Measurements from ENCODE around the gene JADE3. TPM values are rescaled to one million over a fixed set of nuclear protein-coding genes. Genes with fewer than 3 reads are reported as not detected.

Gene JADE3
- total RNA-seq, 1 experiment from 2014 or later = 17.0 TPM

GRCh38 chrX:46957297-46957696 is 45.1 kb downstream of the JADE3 start:
- Mint-ChIP-seq H3K4me3 (ENCODE audit: low read depth, unreplicated experiment) (no peak overlapping the region), H3K4me1 (ENCODE audit: low read depth, unreplicated experiment) (peaks cover 25% of the 10 kb centered on the region), H3K27me3 (ENCODE audit: unreplicated experiment) (no peaks in the 10 kb centered on the region), H3K36me3 (ENCODE audit: insufficient read depth, unreplicated experiment) (no peaks in the 10 kb centered on the region), H3K9me3 (ENCODE audit: low read depth, unreplicated experiment) (no peaks in the 10 kb centered on the region), H3K27ac (ENCODE audit: unreplicated experiment) (no peak overlapping the region)
- CTCF ChIA-PET = no interaction called here
- no TSS peak for BruUV-seq (replicated peaks)
- intact Hi-C loops (cut with micrococcal nuclease; ENCODE audit: unreplicated experiment) = no loop called here
- peak; percentile 20 for DNase-seq
- TF ChIP-seq, protein P1, sequence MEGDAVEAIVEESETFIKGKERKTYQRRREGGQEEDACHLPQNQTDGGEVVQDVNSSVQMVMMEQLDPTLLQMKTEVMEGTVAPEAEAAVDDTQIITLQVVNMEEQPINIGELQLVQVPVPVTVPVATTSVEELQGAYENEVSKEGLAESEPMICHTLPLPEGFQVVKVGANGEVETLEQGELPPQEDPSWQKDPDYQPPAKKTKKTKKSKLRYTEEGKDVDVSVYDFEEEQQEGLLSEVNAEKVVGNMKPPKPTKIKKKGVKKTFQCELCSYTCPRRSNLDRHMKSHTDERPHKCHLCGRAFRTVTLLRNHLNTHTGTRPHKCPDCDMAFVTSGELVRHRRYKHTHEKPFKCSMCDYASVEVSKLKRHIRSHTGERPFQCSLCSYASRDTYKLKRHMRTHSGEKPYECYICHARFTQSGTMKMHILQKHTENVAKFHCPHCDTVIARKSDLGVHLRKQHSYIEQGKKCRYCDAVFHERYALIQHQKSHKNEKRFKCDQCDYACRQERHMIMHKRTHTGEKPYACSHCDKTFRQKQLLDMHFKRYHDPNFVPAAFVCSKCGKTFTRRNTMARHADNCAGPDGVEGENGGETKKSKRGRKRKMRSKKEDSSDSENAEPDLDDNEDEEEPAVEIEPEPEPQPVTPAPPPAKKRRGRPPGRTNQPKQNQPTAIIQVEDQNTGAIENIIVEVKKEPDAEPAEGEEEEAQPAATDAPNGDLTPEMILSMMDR (IDR thresholded peaks at IDR 0.05; ENCODE audit: unreplicated experiment) = no peak

DNA sequence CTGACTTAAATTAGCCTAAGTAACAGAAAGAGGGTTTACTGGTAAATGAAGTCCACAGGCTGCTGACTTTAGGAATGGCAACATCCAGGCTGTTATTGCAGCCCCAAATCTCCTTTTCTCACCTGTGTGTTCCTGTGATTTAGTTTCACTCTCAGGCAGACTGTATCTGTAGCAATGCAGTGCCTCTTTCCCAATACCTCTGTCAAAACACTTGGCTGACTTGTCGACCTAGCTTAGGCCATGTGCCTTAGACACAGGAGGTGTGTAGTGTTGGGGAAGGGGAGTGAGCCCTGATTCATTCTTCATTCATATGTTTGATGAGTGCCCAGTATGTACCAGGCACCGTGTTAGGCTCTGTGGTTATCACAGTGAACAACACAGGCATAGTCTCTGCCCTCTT is 46.9 kb downstream of the JADE3 start:
- BruUV-seq (replicated peaks) = no TSS peak
- DNase-seq = no peak
- no peaks in the 10 kb centered on the region for H3K36me3 Mint-ChIP-seq (ENCODE audit: insufficient read depth, unreplicated experiment)
- H3K4me3 Mint-ChIP-seq (ENCODE audit: low read depth, unreplicated experiment) = no peak overlapping the region
- CTCF ChIA-PET = no interaction called here
- H3K27ac Mint-ChIP-seq (ENCODE audit: unreplicated experiment) = no peak overlapping the region
- intact Hi-C loops (cut with micrococcal nuclease; ENCODE audit: unreplicated experiment) = no loop called here
- TF ChIP-seq, protein P1 (IDR thresholded peaks at IDR 0.05; ENCODE audit: unreplicated experiment) = no peak
- no peaks in the 10 kb centered on the region for H3K27me3 Mint-ChIP-seq (ENCODE audit: unreplicated experiment)
- H3K9me3 Mint-ChIP-seq (ENCODE audit: low read depth, unreplicated experiment) = no peaks in the 10 kb centered on the region
- peaks cover 16% of the 10 kb centered on the region for H3K4me1 Mint-ChIP-seq (ENCODE audit: low read depth, unreplicated experiment)

- BruUV-seq (replicated peaks) = no TSS peak
- Mint-ChIP-seq H3K36me3 (ENCODE audit: insufficient read depth, unreplicated experiment) (no peaks in the 10 kb centered on the region), H3K4me3 (ENCODE audit: low read depth, unreplicated experiment) (no peak overlapping the region), H3K9me3 (ENCODE audit: low read depth, unreplicated experiment) (no peaks in the 10 kb centered on the region), H3K27ac (ENCODE audit: unreplicated experiment) (no peak overlapping the region), H3K27me3 (ENCODE audit: unreplicated experiment) (no peaks in the 10 kb centered on the region), H3K4me1 (ENCODE audit: low read depth, unreplicated experiment) (peaks cover 17% of the 10 kb centered on the region)
- TF ChIP-seq, protein P1 (IDR thresholded peaks at IDR 0.05; ENCODE audit: unreplicated experiment) = no peak
- intact Hi-C loops (cut with micrococcal nuclease; ENCODE audit: unreplicated experiment) = no loop called here
- CTCF ChIA-PET = no interaction called here
- no peak for DNase-seq
Measured at GRCh38 chrX:46959985-46960700, 47.9 kb downstream of the JADE3 start.

DNA sequence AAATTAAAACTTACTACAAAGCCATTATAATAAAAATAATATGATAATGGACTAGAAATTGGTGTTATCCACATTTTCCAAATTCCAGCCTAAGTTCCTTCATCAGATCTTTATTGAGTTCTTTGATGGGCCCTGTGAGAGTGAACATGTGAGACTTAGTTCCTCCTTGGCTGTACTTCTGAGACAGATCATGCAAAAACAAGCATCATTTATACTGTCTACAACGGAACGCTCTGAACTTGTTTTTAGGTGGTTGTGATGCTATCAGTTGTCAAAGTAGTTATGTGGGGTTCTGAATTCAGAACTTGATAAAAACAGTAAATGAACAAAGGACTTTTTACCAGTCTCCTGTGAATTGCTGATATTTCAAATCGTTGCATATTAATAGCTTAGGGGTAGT is 48.9 kb downstream of the JADE3 start:
- CTCF ChIA-PET = no interaction called here
- intact Hi-C loops (cut with micrococcal nuclease; ENCODE audit: unreplicated experiment) = no loop called here
- peaks cover 27% of the 10 kb centered on the region for H3K4me1 Mint-ChIP-seq (ENCODE audit: low read depth, unreplicated experiment)
- H3K36me3 Mint-ChIP-seq (ENCODE audit: insufficient read depth, unreplicated experiment) = no peaks in the 10 kb centered on the region
- no TSS peak for BruUV-seq (replicated peaks)
- no peak for DNase-seq
- no peaks in the 10 kb centered on the region for H3K9me3 Mint-ChIP-seq (ENCODE audit: low read depth, unreplicated experiment)
- no peak overlapping the region for H3K4me3 Mint-ChIP-seq (ENCODE audit: low read depth, unreplicated experiment)
- H3K27ac Mint-ChIP-seq (ENCODE audit: unreplicated experiment) = no peak overlapping the region
- TF ChIP-seq, protein P1 (IDR thresholded peaks at IDR 0.05; ENCODE audit: unreplicated experiment) = no peak
- no peaks in the 10 kb centered on the region for H3K27me3 Mint-ChIP-seq (ENCODE audit: unreplicated experiment)
